GM19463 (cell line): Measurements from ENCODE around the gene TNPO3.
A peak's percentile ranks its signal among the peaks of the same experiment; 100 is the strongest.
"Not testable (repeated sequence)": the region's sequence is repeated elsewhere in the genome, so short reads cannot be mapped to it uniquely, and the experiment has no call there.

Source experiments
- ATAC-seq: cut with Tn5 transposase; IDR thresholded peaks from one replicate; pipeline ENCODE4 v1.9.1; 2021; ENCODE audit warnings: mild to moderate bottlenecking, moderate library complexity; ENCODE audit not compliant: unreplicated experiment

The TNPO3 gene

GRCh38 chr7:128963327-128963757 is 91.6 kb downstream of the TNPO3 start:
- ATAC-seq = peak; percentile 83

- ATAC-seq = no peak
These were observed 92.0 kb downstream of the TNPO3 start for GRCh38 chr7:128962899-128963298.

- no peak for ATAC-seq
These were observed 93.8 kb downstream of the TNPO3 start for GRCh38 chr7:128961030-128961659.

- no peak for ATAC-seq
These were observed 95.6 kb downstream of the TNPO3 start for GRCh38 chr7:128959296-128959695.

- ATAC-seq = no peak
These were observed 98.9 kb downstream of the TNPO3 start for GRCh38 chr7:128955981-128956380.

- ATAC-seq = peak; percentile 70
These were observed 99.8 kb downstream of the TNPO3 start for GRCh38 chr7:128954830-128955802.

GRCh38 chr7:128954150-128954549 is 100.8 kb downstream of the TNPO3 start:
- no peak for ATAC-seq

GRCh38 chr7:128951296-128951695 is 103.6 kb downstream of the TNPO3 start:
- ATAC-seq = no peak

GRCh38 chr7:128948976-128949760 is 105.7 kb downstream of the TNPO3 start:
- no peak for ATAC-seq

GRCh38 chr7:128948312-128948973 is 106.5 kb downstream of the TNPO3 start:
- ATAC-seq = no peak

- no peak for ATAC-seq
These were observed 107.1 kb downstream of the TNPO3 start for GRCh38 chr7:128947854-128948253.

GRCh38 chr7:128946936-128947830 is 107.7 kb downstream of the TNPO3 start:
- no peak for ATAC-seq

GRCh38 chr7:128945668-128946366 is 109.1 kb downstream of the TNPO3 start:
- ATAC-seq = no peak

GRCh38 chr7:128944487-128945236 is 110.2 kb downstream of the TNPO3 start:
- ATAC-seq = no peak

- not testable (repeated sequence) for ATAC-seq
These were observed 111.7 kb downstream of the TNPO3 start for GRCh38 chr7:128943251-128943650.

GRCh38 chr7:128941946-128942526 is 112.9 kb downstream of the TNPO3 start:
- no peak for ATAC-seq

- no peak for ATAC-seq
These were observed 113.5 kb downstream of the TNPO3 start for GRCh38 chr7:128941323-128941890.
